Lung (tissue), 12 donors: ENCODE measurements around the gene CYB5B. TPM values are rescaled to one million over a fixed set of nuclear protein-coding genes. Genes with fewer than 3 reads are reported as not detected.

ENCODE experiments used
- ATAC-seq: fragments of 200-7000 bp; cut with Tn5 transposase; one replicate; pipeline ENCODE4 v1.9.1; 2020; ENCODE audit warnings: moderate number of reproducible peaks; ENCODE audit not compliant: insufficient read depth, low FRiP score
- DNase-seq, 3 donors: peaks; one replicate each; pipeline ENCODE4 v3.0.0-alpha.2; 2013 to 2017
- H3K27ac ChIP-seq, 2 donors: one replicate each; pipeline ENCODE4 v1.5.1; 2013; ENCODE audit warnings: mild to moderate bottlenecking in 2 of 2, moderate library complexity in 2 of 2, control low read depth in 1 of 2, inconsistent platforms in 1 of 2, low read depth in 1 of 2, low read length in 1 of 2
- H3K27me3 ChIP-seq, 3 donors: one replicate each; pipeline ENCODE4 v1.5.1; 2013; ENCODE audit warnings: low read length in 2 of 3; ENCODE audit not compliant: control insufficient read depth in 3 of 3, insufficient read depth in 3 of 3
- H3K36me3 ChIP-seq, 4 donors: one replicate each; pipeline ENCODE4 v1.5.1; 2013; ENCODE audit warnings: low read length in 4 of 4, mild to moderate bottlenecking in 1 of 4, moderate library complexity in 1 of 4; ENCODE audit not compliant: control insufficient read depth in 4 of 4, insufficient read depth in 4 of 4
- H3K4me1 ChIP-seq, 5 donors: one replicate each; pipeline ENCODE4 v1.5.1; 2013; ENCODE audit warnings: low read length in 5 of 5, mild to moderate bottlenecking in 2 of 5, moderate library complexity in 1 of 5; ENCODE audit not compliant: control insufficient read depth in 5 of 5, insufficient read depth in 5 of 5
- H3K4me3 ChIP-seq: one replicate; pipeline ENCODE4 v1.5.1; 2013; ENCODE audit warnings: mild to moderate bottlenecking, control low read depth, moderate library complexity
- H3K9ac ChIP-seq, 2 donors: one replicate each; pipeline ENCODE4 v1.5.1; 2013; ENCODE audit warnings: low read length in 2 of 2, control low read depth in 1 of 2; ENCODE audit not compliant: insufficient read depth in 1 of 2
- H3K9me3 ChIP-seq, 4 donors: one replicate each; pipeline ENCODE4 v1.5.1; 2013; ENCODE audit warnings: low read length in 3 of 4, mild to moderate bottlenecking in 1 of 4, moderate library complexity in 1 of 4; ENCODE audit not compliant: control insufficient read depth in 4 of 4, insufficient read depth in 3 of 4
- CTCF ChIP-seq: IDR thresholded peaks from 2 replicates; pipeline ENCODE4 v1.5.1; 2012; ENCODE audit warnings: mild to moderate bottlenecking; ENCODE audit errors: control extremely low read depth, extremely low read depth
- WGBS, 2 donors: extraction: QIAGEN DNeasy Blood & Tissue Kit; methylation state at CpG; one replicate each; pipeline ENCODE4 v1.1.7; 2013; 5-methylcytosine and 5-hydroxymethylcytosine counted together
- polyA plus RNA-seq, 2 donors: library from polyadenylated mRNA; stranded (reverse); fragments of 200-250 nt; gene quantifications; one replicate each; pipeline ENCODE4 v1.2.1, GENCODE V29; 2013
- total RNA-seq, 2 donors: library from RNA; depleted of rRNA in 1 of 2; stranded (reverse); fragments of >200 nt in 1 of 2; gene quantifications; one replicate each; pipeline ENCODE4 v1.2.1, GENCODE V29; 2014 to 2021
- donor health status: control.
- donor health status: control.
- donor health status: Bipolar disorder and iron deficiency.
- donor health status: healthy.
- donor health status: DM: yes; HTN: yes; CAD: no.

Gene CYB5B
- total and polyA plus RNA-seq, 4 donors = 68.1 to 103 (median 75.7) TPM

GRCh38 chr16:69503244-69503643, 78.8 kb downstream of the CYB5B start:
- Histone ChIP-seq H3K9me3 (no peaks in the 10 kb centered on the region), H3K27ac (no peak overlapping the region), H3K36me3 (no peaks in the 10 kb centered on the region), H3K27me3 (no peaks in the 10 kb centered on the region), H3K4me3 (no peak overlapping the region), H3K9ac (no peak overlapping the region), H3K4me1 (peaks cover 0 to 6% (median 0%) of the 10 kb centered on the region in 5 donors)
- ATAC-seq (no peak), DNase-seq (no peak)
- TF ChIP-seq CTCF = no peak
- WGBS, 2 donors = 88 to 97% methylated on average over 4 of the region's 4 CpGs

GRCh38 chr16:69508033-69508755, 83.8 kb downstream of the CYB5B start:
- ATAC-seq (no peak), DNase-seq (no peak)
- H3K36me3 ChIP-seq = no peaks in the 10 kb centered on the region
- no peak overlapping the region for H3K9ac ChIP-seq
- H3K27me3 ChIP-seq = no peaks in the 10 kb centered on the region
- no peak for TF ChIP-seq CTCF
- peaks cover 0 to 6% (median 0%) of the 10 kb centered on the region in 5 donors for H3K4me1 ChIP-seq
- WGBS, 2 donors = 64 to 76% methylated on average over 4 of the region's 4 CpGs
- no peak overlapping the region for H3K4me3 ChIP-seq
- no peaks in the 10 kb centered on the region for H3K9me3 ChIP-seq
- no peak overlapping the region for H3K27ac ChIP-seq

- no peak overlapping the region for H3K27ac ChIP-seq
- DNase-seq (no peak), ATAC-seq (no peak)
- no peak for TF ChIP-seq CTCF
- no peaks in the 10 kb centered on the region for H3K27me3 ChIP-seq
- peaks cover 0 to 6% (median 0%) of the 10 kb centered on the region in 5 donors for H3K4me1 ChIP-seq
- H3K9ac ChIP-seq = no peak overlapping the region
- H3K4me3 ChIP-seq = no peak overlapping the region
- no peaks in the 10 kb centered on the region for H3K36me3 ChIP-seq
- H3K9me3 ChIP-seq = no peaks in the 10 kb centered on the region
- 88 to 90% methylated on average over 5 of the region's 5 CpGs for WGBS, 2 donors
These were observed 84.7 kb downstream of the CYB5B start for GRCh38 chr16:69509125-69509524.

- Histone ChIP-seq H3K4me1 (peaks cover 0 to 6% (median 0%) of the 10 kb centered on the region in 5 donors), H3K9me3 (no peaks in the 10 kb centered on the region), H3K9ac (no peak overlapping the region), H3K27me3 (no peaks in the 10 kb centered on the region), H3K27ac (no peak overlapping the region), H3K36me3 (no peaks in the 10 kb centered on the region), H3K4me3 (no peak overlapping the region)
- TF ChIP-seq CTCF = no peak
- WGBS, 2 donors = 73 to 86% methylated on average over 4 of the region's 4 CpGs
- no peak for ATAC-seq
- DNase-seq = no peak
These were observed 87.2 kb downstream of the CYB5B start for GRCh38 chr16:69511651-69512050.
